ENCODE results near the gene PPARG.

PPARG gene

GRCh38 chr3:12379640-12380429 lies 91.0 kb downstream of the PPARG start:
- no peak for DNase-seq
- H3K9ac ChIP-seq (ENCODE audit: low read depth, low read length), result no peak overlapping the region
- H3K4me1 ChIP-seq (ENCODE audit: insufficient read depth, low read length), result peaks cover 33% of the 10 kb centered on the region
- no peak overlapping the region for H3K4me2 ChIP-seq (ENCODE audit: insufficient read depth, low read length)
- H4K20me1 ChIP-seq (ENCODE audit: insufficient read depth, low read length), result no peaks in the 10 kb centered on the region
- H3K27ac ChIP-seq (ENCODE audit: low read length), result no peak overlapping the region
- H3K27me3 ChIP-seq (ENCODE audit: insufficient read depth, low read length, poor library complexity), result no peaks in the 10 kb centered on the region
- no peak for TF ChIP-seq CTCF (IDR thresholded peaks at IDR 0.05; ENCODE audit: borderline replicate concordance, extremely low read depth, low read length, poor library complexity, severe bottlenecking)
- no peak for TF ChIP-seq EZH2 (IDR thresholded peaks at IDR 0.05; ENCODE audit: borderline replicate concordance, low read depth, low read length, severe bottlenecking)
- no peaks in the 10 kb centered on the region for H3K36me3 ChIP-seq (ENCODE audit: insufficient read depth, low read length)
- no peak overlapping the region for H3K4me3 ChIP-seq (ENCODE audit: low read depth in 1 of 2, low read length in 2 of 2)
- no peak overlapping the region for H2AFZ ChIP-seq (ENCODE audit: low read depth, low read length)
- no peaks in the 10 kb centered on the region for H3K79me2 ChIP-seq (ENCODE audit: insufficient read depth, low read length)
- ATAC-seq (ENCODE audit: insufficient read depth, low read depth), result no peak
- no peaks in the 10 kb centered on the region for H3K9me3 ChIP-seq (ENCODE audit: insufficient read depth, low read length, severe bottlenecking)

GRCh38 chr3:12380461-12380860 lies 91.6 kb downstream of the PPARG start:
- peaks cover 28% of the 10 kb centered on the region for H3K4me1 ChIP-seq (ENCODE audit: insufficient read depth, low read length)
- ATAC-seq (ENCODE audit: insufficient read depth, low read depth) (0 out of 3 replicates have a peak, but pooled peaks have one; percentile 22), DNase-seq (no peak)
- TF ChIP-seq EZH2 (IDR thresholded peaks at IDR 0.05; ENCODE audit: borderline replicate concordance, low read depth, low read length, severe bottlenecking), result no peak
- no peak for TF ChIP-seq CTCF (IDR thresholded peaks at IDR 0.05; ENCODE audit: borderline replicate concordance, extremely low read depth, low read length, poor library complexity, severe bottlenecking)
- no peaks in the 10 kb centered on the region for H3K9me3 ChIP-seq (ENCODE audit: insufficient read depth, low read length, severe bottlenecking)
- H3K36me3 ChIP-seq (ENCODE audit: insufficient read depth, low read length), result no peaks in the 10 kb centered on the region
- H3K4me2 ChIP-seq (ENCODE audit: insufficient read depth, low read length), result no peak overlapping the region
- no peak overlapping the region for H3K4me3 ChIP-seq (ENCODE audit: low read depth in 1 of 2, low read length in 2 of 2)
- H2AFZ ChIP-seq (ENCODE audit: low read depth, low read length), result no peak overlapping the region
- H3K9ac ChIP-seq (ENCODE audit: low read depth, low read length), result no peak overlapping the region
- no peak overlapping the region for H3K27ac ChIP-seq (ENCODE audit: low read length)
- no peaks in the 10 kb centered on the region for H3K79me2 ChIP-seq (ENCODE audit: insufficient read depth, low read length)
- H4K20me1 ChIP-seq (ENCODE audit: insufficient read depth, low read length), result no peaks in the 10 kb centered on the region
- H3K27me3 ChIP-seq (ENCODE audit: insufficient read depth, low read length, poor library complexity), result no peaks in the 10 kb centered on the region

- DNase-seq, result no peak
- no peaks in the 10 kb centered on the region for H3K79me2 ChIP-seq (ENCODE audit: insufficient read depth, low read length)
- no peak for ATAC-seq (ENCODE audit: insufficient read depth, low read depth)
- no peaks in the 10 kb centered on the region for H3K27me3 ChIP-seq (ENCODE audit: insufficient read depth, low read length, poor library complexity)
- H4K20me1 ChIP-seq (ENCODE audit: insufficient read depth, low read length), result no peaks in the 10 kb centered on the region
- no peak overlapping the region for H2AFZ ChIP-seq (ENCODE audit: low read depth, low read length)
- no peak overlapping the region for H3K4me3 ChIP-seq (ENCODE audit: low read depth in 1 of 2, low read length in 2 of 2)
- TF ChIP-seq CTCF (IDR thresholded peaks at IDR 0.05; ENCODE audit: borderline replicate concordance, extremely low read depth, low read length, poor library complexity, severe bottlenecking) (no peak), EZH2 (IDR thresholded peaks at IDR 0.05; ENCODE audit: borderline replicate concordance, low read depth, low read length, severe bottlenecking) (no peak)
- H3K4me2 ChIP-seq (ENCODE audit: insufficient read depth, low read length), result no peak overlapping the region
- H3K36me3 ChIP-seq (ENCODE audit: insufficient read depth, low read length), result no peaks in the 10 kb centered on the region
- no peak overlapping the region for H3K9ac ChIP-seq (ENCODE audit: low read depth, low read length)
- H3K4me1 ChIP-seq (ENCODE audit: insufficient read depth, low read length), result peaks cover 34% of the 10 kb centered on the region
- no peaks in the 10 kb centered on the region for H3K9me3 ChIP-seq (ENCODE audit: insufficient read depth, low read length, severe bottlenecking)
- no peak overlapping the region for H3K27ac ChIP-seq (ENCODE audit: low read length)
Measured at GRCh38 chr3:12381199-12381598, 92.3 kb downstream of the PPARG start.
